Mucosa of stomach (tissue), 1 donor: ENCODE measurements around the gene RBCK1.

Experiments
- H3K27me3 ChIP-seq: one replicate; pipeline ENCODE4 v1.7.0; 2013; ENCODE audit warnings: mild to moderate bottlenecking, low read length; ENCODE audit not compliant: control insufficient read depth, insufficient read depth
- H3K36me3 ChIP-seq: one replicate; pipeline ENCODE4 v1.7.0; 2013; ENCODE audit warnings: low read length; ENCODE audit not compliant: control insufficient read depth, insufficient read depth
- H3K4me1 ChIP-seq: one replicate; pipeline ENCODE4 v1.7.0; 2013; ENCODE audit warnings: mild to moderate bottlenecking, low read length; ENCODE audit not compliant: control insufficient read depth, insufficient read depth
- H3K4me3 ChIP-seq: one replicate; pipeline ENCODE4 v1.7.0; 2013; ENCODE audit warnings: low read length
- H3K9ac ChIP-seq: one replicate; pipeline ENCODE4 v1.7.0; 2013; ENCODE audit warnings: mild to moderate bottlenecking, low read length, moderate library complexity
- H3K9me3 ChIP-seq: one replicate; pipeline ENCODE4 v1.7.0; 2013; ENCODE audit warnings: mild to moderate bottlenecking, low read length, moderate library complexity; ENCODE audit not compliant: control insufficient read depth
- donor health status: Pancreatic carcinoma.

Gene RBCK1

GRCh38 chr20:407953-408842 is at the start of gene RBCK1:
Gene RBCK1, plus strand, starts transcription at chr20:408299. Its CDS starts 459 bp downstream, at chr20:408758.
- peak within 1 kb of the TSS; percentile 97 for H3K4me3 ChIP-seq
- peaks cover 15% of the 10 kb centered on the region for H3K4me1 ChIP-seq
- H3K9ac ChIP-seq, result peak within 1 kb of the TSS; percentile 97
- H3K27me3 ChIP-seq, result no peaks in the 10 kb centered on the region
- peaks cover 5% of the 10 kb centered on the region for H3K36me3 ChIP-seq
- H3K9me3 ChIP-seq, result no peaks in the 10 kb centered on the region

GRCh38 chr20:358891-359555 is 49.1 kb upstream of the RBCK1 start:
- H3K36me3 ChIP-seq, result no peaks in the 10 kb centered on the region
- no peaks in the 10 kb centered on the region for H3K9me3 ChIP-seq
- H3K27me3 ChIP-seq, result no peaks in the 10 kb centered on the region
- H3K9ac ChIP-seq, result no peak overlapping the region
- no peak overlapping the region for H3K4me3 ChIP-seq
- H3K4me1 ChIP-seq, result peaks cover 3% of the 10 kb centered on the region

- no peaks in the 10 kb centered on the region for H3K4me1 ChIP-seq
- no peaks in the 10 kb centered on the region for H3K36me3 ChIP-seq
- no peaks in the 10 kb centered on the region for H3K9me3 ChIP-seq
- H3K9ac ChIP-seq, result no peak overlapping the region
- H3K27me3 ChIP-seq, result no peaks in the 10 kb centered on the region
- no peak overlapping the region for H3K4me3 ChIP-seq
These were observed 46.5 kb upstream of the RBCK1 start for GRCh38 chr20:361561-361960.

- H3K4me3 ChIP-seq, result no peak overlapping the region
- H3K9ac ChIP-seq, result no peak overlapping the region
- no peaks in the 10 kb centered on the region for H3K9me3 ChIP-seq
- H3K4me1 ChIP-seq, result no peaks in the 10 kb centered on the region
- no peaks in the 10 kb centered on the region for H3K36me3 ChIP-seq
- no peaks in the 10 kb centered on the region for H3K27me3 ChIP-seq
These were observed 45.5 kb upstream of the RBCK1 start for GRCh38 chr20:362271-363254.

GRCh38 chr20:363319-364078 is 44.6 kb upstream of the RBCK1 start:
- H3K27me3 ChIP-seq, result no peaks in the 10 kb centered on the region
- H3K9me3 ChIP-seq, result no peaks in the 10 kb centered on the region
- no peak overlapping the region for H3K4me3 ChIP-seq
- H3K4me1 ChIP-seq, result no peaks in the 10 kb centered on the region
- no peaks in the 10 kb centered on the region for H3K36me3 ChIP-seq
- no peak overlapping the region for H3K9ac ChIP-seq

- Histone ChIP-seq H3K36me3 (no peaks in the 10 kb centered on the region), H3K27me3 (no peaks in the 10 kb centered on the region), H3K4me1 (peaks cover 7% of the 10 kb centered on the region), H3K9me3 (no peaks in the 10 kb centered on the region), H3K9ac (no peak overlapping the region), H3K4me3 (no peak overlapping the region)
These were observed 42.9 kb upstream of the RBCK1 start for GRCh38 chr20:364905-365794.

- no peaks in the 10 kb centered on the region for H3K36me3 ChIP-seq
- H3K4me1 ChIP-seq, result peaks cover 7% of the 10 kb centered on the region
- H3K9me3 ChIP-seq, result no peaks in the 10 kb centered on the region
- H3K27me3 ChIP-seq, result no peaks in the 10 kb centered on the region
- H3K9ac ChIP-seq, result no peak overlapping the region
- no peak overlapping the region for H3K4me3 ChIP-seq
These were observed 41.9 kb upstream of the RBCK1 start for GRCh38 chr20:366041-366718.

- H3K4me3 ChIP-seq, result no peak overlapping the region
- peaks cover 7% of the 10 kb centered on the region for H3K4me1 ChIP-seq
- H3K9me3 ChIP-seq, result no peaks in the 10 kb centered on the region
- H3K36me3 ChIP-seq, result no peaks in the 10 kb centered on the region
- H3K9ac ChIP-seq, result no peak overlapping the region
- H3K27me3 ChIP-seq, result no peaks in the 10 kb centered on the region
These were observed 41.2 kb upstream of the RBCK1 start for GRCh38 chr20:366719-367485.

- H3K9ac ChIP-seq, result no peak overlapping the region
- no peaks in the 10 kb centered on the region for H3K27me3 ChIP-seq
These were observed 40.6 kb upstream of the RBCK1 start for GRCh38 chr20:367486-367887.

GRCh38 chr20:368915-369314 is 39.2 kb upstream of the RBCK1 start:
- Histone ChIP-seq H3K9ac (no peak overlapping the region), H3K36me3 (no peaks in the 10 kb centered on the region), H3K27me3 (no peaks in the 10 kb centered on the region), H3K4me3 (no peak overlapping the region), H3K4me1 (peaks cover 7% of the 10 kb centered on the region), H3K9me3 (no peaks in the 10 kb centered on the region)

More at GRCh38 chr20:367486-367887, 40.6 kb upstream of the RBCK1 start:
- Histone ChIP-seq H3K36me3 (no peaks in the 10 kb centered on the region), H3K9me3 (no peaks in the 10 kb centered on the region), H3K4me1 (peaks cover 7% of the 10 kb centered on the region), H3K4me3 (no peak overlapping the region)
